Esophagus (tissue), 2 donors: ENCODE measurements around the gene SCMH1. TPM values are rescaled to one million over a fixed set of nuclear protein-coding genes. Genes with fewer than 3 reads are reported as not detected.

Source experiments
- polyA plus RNA-seq, 2 donors: library from polyadenylated mRNA; stranded (reverse); fragments of 200-250 nt; gene quantifications; one replicate each; pipeline ENCODE4 v1.2.3, GENCODE V29; 2013
- donor health status: healthy with polysubstance abuse.
- donor health status: Bipolar disorder and iron deficiency.

SCMH1 gene
- polyA plus RNA-seq, 2 donors: 11.1 to 12.8 TPM

Other genes starting within 250 kb of the SCMH1 start
- gene SLFNL1, start 220.6 kb downstream of the SCMH1 start, polyA plus RNA-seq: under 1 TPM; 0.08 to 0.16 TPM
- under 1 TPM; 0.15 to 0.28 TPM for gene FOXO6, start 119.1 kb upstream of the SCMH1 start, polyA plus RNA-seq
- gene EDN2, start 242.4 kb upstream of the SCMH1 start, polyA plus RNA-seq: 10 to 100 TPM in 1 of 2 donors, 1 to 10 TPM in 1; 6.9 to 32.1 TPM